ELR (cell line): ENCODE results near the gene VSIG8.
A peak's percentile ranks its signal among the peaks of the same experiment; 100 is the strongest.

Experiments
- DNase-seq: peaks from one replicate; pipeline ENCODE4 v3.0.0-alpha.2; 2015; ENCODE audit warnings: low read depth

Gene VSIG8

DNA sequence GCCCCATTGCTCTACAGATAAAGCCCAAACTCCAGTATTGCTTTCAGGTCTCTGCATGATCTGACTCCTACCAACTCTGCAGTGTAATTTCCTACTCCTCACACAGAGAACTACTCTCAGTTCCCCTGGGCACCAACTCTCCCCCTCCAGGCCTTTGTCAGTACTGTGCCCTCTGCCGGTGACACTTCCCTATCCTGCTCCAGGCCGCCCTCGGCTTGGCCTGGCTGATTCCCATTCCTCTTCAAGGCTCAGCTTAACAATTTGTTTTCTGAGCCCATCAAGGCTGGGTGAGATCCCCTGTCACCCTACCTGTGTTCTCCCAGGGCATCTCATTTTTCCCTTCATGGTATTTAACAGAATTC is 33.2 kb downstream of the VSIG8 start:
- peak; percentile 29 for DNase-seq

- DNase-seq, result no peak
Observed at GRCh38 chr1:159828581-159829272, 33.7 kb downstream of the VSIG8 start.

- DNase-seq, result no peak
Observed at GRCh38 chr1:159828176-159828575, 34.3 kb downstream of the VSIG8 start.

DNA sequence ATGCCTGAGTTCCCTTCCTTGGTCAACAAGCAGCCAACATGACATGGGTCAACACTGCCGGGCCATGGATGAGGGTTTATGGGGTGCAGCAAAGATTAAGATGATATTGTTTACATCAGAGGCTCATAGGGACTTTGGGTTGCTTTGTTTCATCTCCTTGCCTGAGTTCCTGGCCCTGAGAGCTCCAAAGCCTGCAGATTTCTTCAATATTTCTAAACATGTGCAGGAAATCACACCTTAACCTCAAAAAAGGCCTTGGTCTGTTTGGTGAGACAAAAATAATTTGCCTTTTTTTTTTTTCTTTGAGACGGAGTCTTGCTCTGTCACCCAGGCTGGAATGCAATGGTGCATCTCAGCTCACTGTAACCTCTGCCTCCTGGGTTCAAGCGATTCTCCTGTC is 34.9 kb downstream of the VSIG8 start:
- DNase-seq, result no peak

GRCh38 chr1:159827102-159827490 is 35.4 kb downstream of the VSIG8 start:
- DNase-seq, result no peak

DNA sequence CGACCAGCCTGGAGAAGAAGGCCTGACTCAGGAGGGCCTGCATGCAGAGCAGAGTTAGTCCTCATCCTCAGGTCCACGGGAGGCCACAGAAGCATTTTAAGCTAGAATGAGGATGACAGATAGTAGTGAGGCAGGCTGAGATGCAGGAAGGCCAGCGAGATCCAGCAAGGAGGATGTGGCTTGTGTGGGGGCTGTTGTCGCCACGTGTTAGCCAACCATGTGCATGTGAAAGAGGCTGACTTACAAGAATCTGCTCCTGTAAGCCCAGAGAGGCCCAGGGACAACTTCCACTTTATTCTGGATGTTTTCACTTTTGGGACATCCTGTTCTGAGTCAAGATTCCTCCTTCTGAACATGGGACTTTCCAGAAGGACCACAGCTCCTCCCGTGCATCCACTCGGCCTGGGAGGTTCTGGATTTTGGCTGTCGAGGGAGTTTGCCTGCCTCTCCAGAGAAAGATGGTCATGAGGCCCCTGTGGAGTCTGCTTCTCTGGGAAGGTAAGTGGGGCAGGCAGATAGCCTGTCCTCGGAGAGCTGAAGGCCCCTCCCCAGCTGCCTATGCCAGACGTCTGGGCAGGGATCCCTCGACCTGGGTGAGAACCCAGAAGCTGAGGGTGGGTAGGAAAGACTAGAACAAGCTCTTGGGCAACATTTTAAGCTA is 35.9 kb downstream of the VSIG8 start, which contains the start of gene SLAMF8:
Gene SLAMF8, plus strand, starts transcription at position 433 of the 661 bp plus-strand sequence. Its CDS starts 26 bp downstream, at position 459.
- DNase-seq, result no peak

DNA sequence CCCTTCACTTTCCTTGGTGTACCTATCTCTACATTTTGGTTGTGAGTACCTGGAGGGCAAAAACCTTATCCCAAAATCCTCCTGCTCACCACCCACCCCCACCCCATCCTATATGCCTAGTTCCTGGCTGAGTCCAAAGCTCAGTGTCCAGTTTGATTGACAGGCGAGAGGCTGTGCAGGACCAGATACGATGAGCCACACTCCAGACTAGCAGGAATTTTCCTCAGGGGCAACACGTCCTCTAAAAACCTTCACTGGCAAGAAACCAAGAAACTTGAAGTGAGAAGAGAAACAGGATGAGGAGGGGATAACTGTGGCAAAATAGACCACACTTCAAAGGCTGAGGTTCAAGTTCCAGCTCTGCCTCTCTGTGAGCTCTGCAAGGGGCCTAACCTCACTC is 36.9 kb downstream of the VSIG8 start:
- no peak for DNase-seq

DNA sequence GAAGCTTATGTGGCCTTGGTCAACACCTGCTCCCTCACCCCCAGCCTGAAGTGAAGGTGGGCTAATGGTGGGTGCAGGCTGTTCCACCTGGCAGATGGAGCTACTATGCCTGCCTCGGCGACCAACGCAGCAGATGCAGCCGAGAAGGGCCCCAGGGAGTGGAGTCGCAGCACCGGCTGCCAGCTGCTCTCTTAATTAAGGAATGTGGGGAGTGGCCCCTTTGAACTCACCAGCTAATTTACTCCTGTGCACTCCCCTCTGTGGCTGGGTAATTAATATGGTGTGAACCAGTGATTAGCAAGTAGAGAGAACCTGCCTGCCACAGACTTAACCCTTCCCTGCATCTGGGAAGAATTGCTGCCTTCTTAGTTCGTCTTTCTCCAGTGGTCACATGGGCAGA is 39.1 kb downstream of the VSIG8 start:
- DNase-seq, result no peak

GRCh38 chr1:159821171-159821867 is 41.1 kb downstream of the VSIG8 start:
- no peak for DNase-seq

GRCh38 chr1:159817276-159818041 is 45.0 kb downstream of the VSIG8 start:
- DNase-seq, result peak; percentile 71

DNA sequence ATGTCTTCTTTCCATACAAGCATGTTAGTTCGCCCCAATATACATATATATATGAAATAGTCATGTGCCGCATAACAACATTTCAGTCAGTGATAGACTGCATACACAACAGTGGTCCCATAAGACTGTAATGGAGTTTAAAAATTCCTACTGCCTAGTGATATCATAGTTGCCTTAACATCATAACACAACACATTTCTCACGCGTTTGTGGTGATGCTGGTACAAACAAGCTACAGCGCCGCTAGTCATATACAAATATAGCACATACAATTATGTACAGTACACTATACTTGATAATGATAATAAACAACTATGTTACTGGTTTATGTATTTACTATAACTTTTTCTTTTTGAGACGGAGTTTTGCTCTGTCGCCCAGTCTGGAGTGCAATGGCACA is 46.5 kb downstream of the VSIG8 start:
- no peak for DNase-seq

DNA sequence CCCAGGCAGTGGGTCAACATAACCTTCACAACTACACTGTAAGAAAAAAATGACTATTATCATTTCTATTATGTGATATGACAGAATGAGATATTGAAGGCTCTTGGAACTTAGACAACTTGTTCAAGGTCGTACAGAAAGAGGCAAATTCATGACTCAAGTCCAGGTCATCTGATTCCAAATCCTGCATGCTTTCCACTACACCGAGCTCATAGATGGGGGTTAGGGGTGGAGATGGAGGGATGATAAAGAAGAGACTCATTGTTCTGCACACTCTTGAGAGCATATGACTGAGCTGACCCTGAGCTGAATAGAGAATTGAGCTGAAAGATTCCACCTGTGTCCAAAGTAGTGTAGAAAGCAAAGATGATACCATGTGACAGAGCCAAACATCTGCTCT is 57.5 kb downstream of the VSIG8 start:
- peak; percentile 83 for DNase-seq
